ENCODE measurements around the gene ZDHHC19.
A peak's percentile ranks its signal among the peaks of the same experiment; 100 is the strongest.
"Not testable (repeated sequence)": the region's sequence is repeated elsewhere in the genome, so short reads cannot be mapped to it uniquely, and the experiment has no call there.

Gene ZDHHC19

DNA sequence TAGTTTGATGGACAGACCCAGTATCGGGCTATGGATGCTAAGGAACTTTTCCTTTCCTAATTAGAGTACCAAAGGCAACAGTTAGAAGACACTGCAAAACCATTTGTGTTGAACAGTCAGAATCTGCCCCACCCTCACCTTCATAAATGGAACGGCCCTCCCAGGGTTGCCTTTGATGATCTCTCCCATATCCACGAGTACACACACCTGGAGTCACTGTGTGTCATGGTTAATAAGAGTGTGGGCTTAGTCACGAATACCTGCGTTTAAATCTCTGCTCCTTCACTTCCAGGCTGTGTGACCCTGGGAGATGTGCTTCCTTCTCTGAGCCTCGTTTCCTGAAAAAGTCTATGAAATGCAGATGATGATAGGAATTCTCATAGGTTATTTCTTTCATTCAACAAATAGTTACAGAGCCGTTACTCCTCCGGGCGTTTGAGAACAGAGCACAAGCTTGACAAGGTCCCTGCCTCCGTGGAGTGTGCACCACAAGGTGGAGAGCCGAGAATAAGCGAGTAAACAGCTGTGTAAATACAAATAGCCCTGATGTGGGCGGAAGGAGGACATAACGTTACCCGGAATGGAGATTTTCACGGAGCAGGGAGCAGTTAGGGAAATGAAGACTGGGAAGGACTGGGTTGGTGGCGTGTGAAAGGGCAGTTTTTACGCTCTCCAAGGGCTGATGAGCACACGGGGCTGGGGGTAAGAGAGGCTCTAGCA lies 11.8 kb upstream of the ZDHHC19 start:
- no peak for DNase-seq

DNA sequence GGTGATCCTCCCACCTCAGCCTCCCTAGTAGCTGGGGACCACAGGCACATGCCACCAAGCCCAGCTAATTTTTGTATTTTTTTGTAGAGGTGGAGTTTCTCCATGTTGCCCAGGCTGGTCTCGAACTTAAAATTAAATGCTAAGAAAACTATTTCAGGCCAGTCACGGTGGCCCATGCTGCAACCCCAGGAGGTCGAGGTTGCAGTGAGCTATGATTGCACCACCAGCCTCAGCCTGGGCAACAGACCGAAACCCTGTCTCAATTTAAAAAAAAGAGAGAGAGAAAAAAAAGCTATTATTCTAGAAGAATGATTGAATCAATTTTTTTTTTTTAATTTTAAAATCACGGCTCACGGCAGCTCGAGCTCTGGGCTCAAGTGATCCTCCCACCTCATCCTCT lies 9.8 kb upstream of the ZDHHC19 start:
- DNase-seq, result peak; percentile 67

- peak; percentile 94 for DNase-seq
Observed at GRCh38 chr3:196220587-196220986, 9.4 kb upstream of the ZDHHC19 start.

GRCh38 chr3:196219970-196220311 lies 8.7 kb upstream of the ZDHHC19 start:
- no peak for DNase-seq

- peak; percentile 95 for DNase-seq
Observed at GRCh38 chr3:196219194-196219969, 8.2 kb upstream of the ZDHHC19 start.

- DNase-seq, result no peak
Observed at GRCh38 chr3:196218155-196218712, 7.0 kb upstream of the ZDHHC19 start.

GRCh38 chr3:196217307-196218154 lies 6.3 kb upstream of the ZDHHC19 start:
- no peak for DNase-seq

- no peak for DNase-seq
Observed at GRCh38 chr3:196216681-196217211, 5.5 kb upstream of the ZDHHC19 start.

DNA sequence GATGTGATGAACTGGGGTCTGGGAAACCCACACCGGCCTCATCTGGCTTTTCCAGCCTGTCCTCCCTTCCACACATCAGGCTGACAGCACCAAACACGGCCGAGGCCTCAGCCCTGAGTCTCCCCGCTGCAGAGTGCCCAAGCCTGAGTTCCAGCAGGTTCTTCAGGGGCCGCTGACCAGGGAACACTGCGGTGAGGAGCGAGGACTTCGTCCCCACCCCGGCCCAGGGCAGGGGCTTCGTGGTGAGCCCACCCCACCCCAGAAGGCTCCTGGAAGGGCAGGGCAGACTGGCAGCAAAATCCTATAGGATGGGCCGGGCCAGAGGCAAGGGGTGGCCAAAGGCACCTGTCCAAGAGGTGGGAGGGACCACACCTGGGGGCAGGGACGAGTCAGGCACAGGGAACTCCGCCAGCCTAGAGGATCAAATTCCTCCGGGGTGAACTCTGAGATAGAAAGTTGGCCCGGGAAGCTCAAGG lies 4.9 kb upstream of the ZDHHC19 start, which contains the start of gene SLC51A:
TSS of gene SLC51A (plus strand) at position 446 of the 476 bp plus-strand sequence. CDS start 179 bp downstream, outside the sequence.
- no peak for DNase-seq

- DNase-seq, result no peak
Observed at GRCh38 chr3:196215493-196216020, 4.4 kb upstream of the ZDHHC19 start.

DNA sequence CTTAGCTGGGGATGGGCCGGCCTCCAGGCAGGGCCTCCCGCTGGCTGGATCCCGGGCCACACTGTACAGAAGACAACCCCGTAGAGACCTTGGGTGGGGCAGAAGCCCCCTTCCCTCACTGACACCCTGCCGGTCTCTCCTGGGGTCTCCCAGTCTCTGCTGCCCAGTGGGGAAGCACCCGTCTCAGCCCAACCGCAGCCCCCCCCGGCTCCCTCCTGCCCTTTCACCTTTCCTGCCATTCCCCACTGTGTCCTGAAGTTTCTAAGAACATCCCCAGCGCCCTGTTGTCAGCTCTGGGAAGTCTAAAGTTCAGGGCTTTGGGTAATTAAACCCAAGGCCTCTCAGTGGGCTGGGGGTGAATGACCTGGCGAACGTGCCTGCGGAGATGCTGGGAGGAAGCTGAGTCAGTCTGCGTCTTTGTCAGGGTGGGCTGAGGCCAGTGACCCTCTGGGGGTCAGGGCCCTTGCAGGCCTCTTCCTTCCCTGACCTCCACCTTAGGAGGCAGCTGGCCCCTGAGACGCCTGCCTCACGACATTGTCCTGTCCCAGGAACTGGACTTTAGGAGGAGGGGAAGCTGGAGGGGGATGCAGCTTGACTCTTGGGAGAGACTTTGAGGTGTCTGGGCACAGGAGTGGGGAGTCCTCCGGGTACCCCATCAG lies 3.7 kb upstream of the ZDHHC19 start:
- no peak for DNase-seq

GRCh38 chr3:196209944-196210672 lies 1.1 kb downstream of the ZDHHC19 start:
- DNase-seq, result not testable (repeated sequence)

DNA sequence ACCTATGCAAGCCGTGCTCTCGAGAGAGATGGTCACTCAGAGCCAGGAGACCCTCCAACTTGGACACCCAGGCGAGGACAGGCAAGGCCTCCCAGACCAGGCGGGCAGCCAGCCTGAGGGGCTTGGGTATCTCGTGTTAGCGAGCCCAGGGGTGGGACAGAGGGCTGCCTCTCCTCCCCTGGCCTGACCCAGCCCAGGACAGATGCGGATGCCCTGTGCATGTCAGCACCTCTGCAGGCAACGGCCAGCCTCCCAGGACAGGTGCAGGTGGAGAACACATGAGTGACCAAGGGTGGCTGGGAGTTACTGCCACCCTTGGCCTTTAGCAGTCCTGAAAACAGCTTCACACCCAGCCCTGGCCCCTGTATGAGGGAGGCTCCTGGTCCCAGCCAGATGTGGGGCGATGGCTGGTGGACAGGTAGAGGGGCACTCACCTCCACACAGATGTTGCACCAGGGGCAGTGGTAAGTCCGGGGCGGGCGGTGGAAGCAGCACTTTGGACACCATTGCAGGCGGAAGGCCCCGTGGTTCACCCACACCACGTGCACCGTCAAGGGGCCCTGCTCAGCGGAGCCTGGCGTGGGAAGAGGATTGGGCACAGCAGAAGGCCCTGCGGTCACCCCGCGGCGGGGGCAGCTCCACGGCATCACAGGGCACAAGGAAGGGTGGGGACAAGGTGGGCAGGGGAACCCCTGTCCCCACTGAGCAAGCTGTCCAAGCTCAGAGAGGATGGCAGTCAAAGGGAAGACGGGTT lies 2.1 kb downstream of the ZDHHC19 start:
- no peak for DNase-seq

DNA sequence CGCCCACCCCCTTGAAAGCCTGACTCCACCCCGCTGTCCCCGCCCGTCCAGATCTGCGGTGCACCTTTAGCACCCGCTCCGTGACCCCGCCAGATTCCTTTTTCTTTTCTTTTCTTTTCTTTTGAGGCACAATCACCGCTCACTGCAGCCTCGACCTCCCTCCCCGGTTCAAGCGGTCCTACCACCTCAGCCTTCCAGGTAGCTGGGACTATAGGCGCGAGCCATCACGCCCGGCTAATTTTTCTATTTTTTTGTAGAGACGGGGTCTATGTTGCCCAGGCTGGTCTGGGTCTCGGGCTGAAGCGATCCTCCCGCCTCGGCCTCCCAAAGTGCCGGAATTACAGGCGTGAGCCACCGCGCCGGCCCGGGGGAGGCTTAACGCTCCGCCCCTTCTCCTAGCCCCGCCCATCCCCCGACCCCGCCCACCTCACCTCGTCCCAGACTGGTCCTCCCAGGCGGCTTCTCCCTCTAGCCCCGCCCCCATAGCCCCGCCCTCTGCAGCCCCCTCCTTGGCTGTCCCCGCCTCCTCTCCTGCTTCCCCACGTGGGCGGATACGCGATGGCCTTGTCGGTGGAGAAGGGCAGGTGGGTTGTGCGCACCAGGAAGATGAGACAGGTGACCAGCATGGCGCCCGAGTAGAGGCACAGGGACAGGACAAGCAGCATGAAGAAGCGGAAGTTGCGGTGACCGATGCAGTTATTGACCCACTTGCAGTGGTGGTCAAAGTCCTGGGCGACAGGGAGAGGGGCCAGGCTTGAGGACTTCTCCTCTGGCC lies 3.2 kb downstream of the ZDHHC19 start:
- DNase-seq, result peak; percentile 63

- no peak for DNase-seq
Observed at GRCh38 chr3:196207159-196207832, 3.9 kb downstream of the ZDHHC19 start.

DNA sequence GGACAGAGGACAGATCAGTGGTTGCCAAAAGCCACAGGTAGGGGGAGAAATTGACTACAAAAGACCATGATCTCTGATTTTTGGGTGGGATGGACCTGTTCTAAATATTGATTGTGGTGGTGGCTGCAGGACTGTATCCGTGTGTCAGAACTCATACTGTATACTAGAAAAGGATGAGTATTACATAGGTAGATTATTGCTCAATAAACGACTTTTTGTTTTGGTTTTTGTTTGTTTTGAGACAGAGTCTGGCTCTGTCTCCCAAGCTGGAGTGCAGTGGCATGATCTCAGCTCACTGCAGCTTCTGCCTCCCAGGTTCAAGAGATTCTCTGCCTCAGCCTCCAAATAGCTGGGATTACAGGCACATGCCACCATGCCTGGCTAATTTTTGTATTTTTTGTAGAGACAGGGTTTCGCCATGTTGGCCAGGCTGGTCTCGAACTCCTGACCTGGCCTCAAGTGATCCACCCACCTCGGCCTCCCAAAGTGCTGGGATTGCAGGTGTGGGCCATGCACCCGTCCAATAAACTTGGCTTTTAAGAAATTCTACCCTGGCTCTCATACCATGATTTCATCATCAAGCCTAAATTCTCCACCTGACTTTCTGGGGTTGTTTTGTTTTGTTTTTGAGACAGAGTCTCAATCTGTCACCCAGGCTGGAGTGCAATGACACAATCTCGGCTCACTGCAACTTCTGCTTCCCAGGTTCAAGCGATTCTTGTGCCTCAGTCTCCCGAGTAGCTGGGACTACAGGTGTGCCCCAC lies 5.6 kb downstream of the ZDHHC19 start:
- DNase-seq, result not testable (repeated sequence)

- DNase-seq, result peak; percentile 50
Observed at GRCh38 chr3:196203846-196204245, 7.4 kb downstream of the ZDHHC19 start.

- DNase-seq, result peak; percentile 89
Observed at GRCh38 chr3:196202516-196202970, 8.7 kb downstream of the ZDHHC19 start.

All from suppressor macrophage treated with lipopolysaccharide for 4 hours (primary cell).